ENCODE results near the gene AUTS2.

- no peak for TF ChIP-seq MAX (IDR thresholded peaks at IDR 0.05)
- TF ChIP-seq SP1 (IDR thresholded peaks at IDR 0.05) = no peak
- TF ChIP-seq CTCF (IDR thresholded peaks at IDR 0.05; ENCODE audit: low read depth, low read length, missing input control) = no peak
- TF ChIP-seq, protein P1, sequence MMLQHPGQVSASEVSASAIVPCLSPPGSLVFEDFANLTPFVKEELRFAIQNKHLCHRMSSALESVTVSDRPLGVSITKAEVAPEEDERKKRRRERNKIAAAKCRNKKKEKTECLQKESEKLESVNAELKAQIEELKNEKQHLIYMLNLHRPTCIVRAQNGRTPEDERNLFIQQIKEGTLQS (IDR thresholded peaks at IDR 0.05) = no peak
- no peak for TF ChIP-seq ZBTB33 (IDR thresholded peaks at IDR 0.05)
- TF ChIP-seq FOXA2 (IDR thresholded peaks at IDR 0.05) = no peak
- TF ChIP-seq GABPA (IDR thresholded peaks at IDR 0.05 in 1 of 2, conservative IDR thresholded peaks at IDR 0.05 in 1 of 2) = no peak
- TF ChIP-seq REST (IDR thresholded peaks at IDR 0.05) = no peak
Measured at GRCh38 chr7:69757981-69758430, 159.7 kb downstream of the AUTS2 start.
